ENCODE results near the gene IFNAR1. TPM values are rescaled to one million over a fixed set of nuclear protein-coding genes. Genes with fewer than 3 reads are reported as not detected.
"Not testable (repeated sequence)": the region's sequence is repeated elsewhere in the genome, so short reads cannot be mapped to it uniquely, and the experiment has no call there.

The IFNAR1 gene
- total RNA-seq, 3 donors from 2014 or later, result 30.2 to 44.8 (median 42.9) TPM

- no peaks in the 10 kb centered on the region for H3K27me3 ChIP-seq
- no peaks in the 10 kb centered on the region for H3K36me3 ChIP-seq
- peaks cover 0 to 11% of the 10 kb centered on the region in 2 donors for H3K4me1 ChIP-seq
- no peaks in the 10 kb centered on the region for H3K9me3 ChIP-seq
- no peak for TF ChIP-seq CTCF (IDR thresholded peaks at IDR 0.05)
- TF ChIP-seq POLR2AphosphoS5 (IDR thresholded peaks at IDR 0.05), result peak; percentile 46 to 78 (median 60)
- no peak for TF ChIP-seq POLR2A (IDR thresholded peaks at IDR 0.05)
- intact Hi-C loops (cut with DNase I; ENCODE audit: low total_unique reads), result no loop called here
- H3K4me3 ChIP-seq, result peak overlapping the region in 1 of 3 donors; percentile 3
- H3K27ac ChIP-seq, result peak overlapping the region; percentile 88 to 91
- DNase-seq (ENCODE audit: low spot score in 2 of 2), result peak; percentile 95 to 96
Observed at GRCh38 chr21:33380483-33380998, 55.8 kb downstream of the IFNAR1 start.

GRCh38 chr21:33381381-33381780 lies 56.6 kb downstream of the IFNAR1 start:
- DNase-seq (ENCODE audit: low spot score in 2 of 2); intact Hi-C loops (cut with DNase I; ENCODE audit: low total_unique reads); H3K27ac ChIP-seq; H3K27me3 ChIP-seq; H3K9me3 ChIP-seq; H3K4me3 ChIP-seq; H3K36me3 ChIP-seq: not testable (repeated sequence)
- peaks cover 0 to 11% of the 10 kb centered on the region in 2 donors for H3K4me1 ChIP-seq

- Histone ChIP-seq H3K27ac (peak overlapping the region; percentile 69 to 81), H3K9me3 (no peaks in the 10 kb centered on the region), H3K36me3 (no peaks in the 10 kb centered on the region), H3K4me3 (peak overlapping the region; percentile 2 to 51 (median 32)), H3K4me1 (peaks cover 0 to 11% of the 10 kb centered on the region in 2 donors), H3K27me3 (no peaks in the 10 kb centered on the region)
- TF ChIP-seq POLR2A (IDR thresholded peaks at IDR 0.05) (no peak), POLR2AphosphoS5 (IDR thresholded peaks at IDR 0.05) (peak in 2 of 3 donors; percentile 35 to 42), CTCF (IDR thresholded peaks at IDR 0.05) (no peak)
- intact Hi-C loops (cut with DNase I; ENCODE audit: low total_unique reads), result no loop called here
- peak; percentile 56 to 59 for DNase-seq (ENCODE audit: low spot score in 2 of 2)
Observed at GRCh38 chr21:33383056-33383888, 58.5 kb downstream of the IFNAR1 start.

- no peaks in the 10 kb centered on the region for H3K9me3 ChIP-seq
- H3K36me3 ChIP-seq, result no peaks in the 10 kb centered on the region
- H3K4me3 ChIP-seq, result no peak overlapping the region
- intact Hi-C loops (cut with DNase I; ENCODE audit: low total_unique reads), result no loop called here
- peaks cover 0 to 6% of the 10 kb centered on the region in 2 donors for H3K4me1 ChIP-seq
- H3K27me3 ChIP-seq, result no peaks in the 10 kb centered on the region
- H3K27ac ChIP-seq, result no peak overlapping the region
- no peak for DNase-seq (ENCODE audit: low spot score in 2 of 2)
- TF ChIP-seq POLR2A (IDR thresholded peaks at IDR 0.05) (no peak), CTCF (IDR thresholded peaks at IDR 0.05) (no peak), POLR2AphosphoS5 (IDR thresholded peaks at IDR 0.05) (no peak)
Observed at GRCh38 chr21:33384841-33385331, 60.1 kb downstream of the IFNAR1 start.

GRCh38 chr21:33386222-33386784 lies 61.5 kb downstream of the IFNAR1 start:
- intact Hi-C loops (cut with DNase I; ENCODE audit: low total_unique reads), result no loop called here
- Histone ChIP-seq H3K4me1 (no peaks in the 10 kb centered on the region), H3K4me3 (no peak overlapping the region), H3K36me3 (no peaks in the 10 kb centered on the region), H3K9me3 (no peaks in the 10 kb centered on the region), H3K27ac (no peak overlapping the region), H3K27me3 (no peaks in the 10 kb centered on the region)
- no peak for TF ChIP-seq POLR2A (IDR thresholded peaks at IDR 0.05)
- TF ChIP-seq CTCF (IDR thresholded peaks at IDR 0.05), result no peak
- TF ChIP-seq POLR2AphosphoS5 (IDR thresholded peaks at IDR 0.05), result no peak
- DNase-seq (ENCODE audit: low spot score in 2 of 2), result no peak

Data from breast epithelium (tissue), 4 donors.